H9 (cell line): ENCODE data around the gene HECTD1. TPM values are rescaled to one million over a fixed set of nuclear protein-coding genes. Genes with fewer than 3 reads are reported as not detected.

Experiments
- DNase-seq: peaks from one replicate; pipeline ENCODE4 v3.0.0-alpha.2; 2017
- H2AFZ ChIP-seq: one replicate; pipeline ENCODE4 v1.6.1; 2013; ENCODE audit warnings: mild to moderate bottlenecking, low read length, control low read depth, moderate library complexity
- H2AK5ac ChIP-seq: 2 replicates; pipeline ENCODE4 v1.6.1; 2013; ENCODE audit warnings: low read length, control low read depth, mixed read lengths; ENCODE audit not compliant: insufficient read length
- H2BK120ac ChIP-seq: one replicate; pipeline ENCODE4 v1.6.1; 2013; ENCODE audit warnings: low read depth, mild to moderate bottlenecking, low read length, control low read depth, inconsistent platforms; ENCODE audit not compliant: poor library complexity, severe bottlenecking
- H2BK12ac ChIP-seq: 2 replicates; pipeline ENCODE4 v1.6.1; 2013; ENCODE audit warnings: low read length, control low read depth, mixed read lengths, low read depth; ENCODE audit not compliant: insufficient read length
- H2BK15ac ChIP-seq: 2 replicates; pipeline ENCODE4 v1.6.1; 2013; ENCODE audit warnings: low read depth, low read length, control low read depth
- H2BK20ac ChIP-seq: one replicate; pipeline ENCODE4 v1.6.1; 2013; ENCODE audit warnings: low read depth, mild to moderate bottlenecking, low read length, control low read depth, inconsistent platforms; ENCODE audit not compliant: poor library complexity, severe bottlenecking
- H2BK5ac ChIP-seq: 2 replicates; pipeline ENCODE4 v1.6.1; 2013; ENCODE audit warnings: low read length, control low read depth, mixed read lengths; ENCODE audit not compliant: insufficient read length
- H3K14ac ChIP-seq: 2 replicates; pipeline ENCODE4 v1.6.1; 2013; ENCODE audit warnings: low read length, control low read depth; ENCODE audit not compliant: insufficient read depth
- H3K18ac ChIP-seq: 2 replicates; pipeline ENCODE4 v1.6.1; 2013; ENCODE audit warnings: low read depth, mild to moderate bottlenecking, mixed read lengths, low read length, control low read depth; ENCODE audit not compliant: insufficient read length
- H3K23ac ChIP-seq: 2 replicates; pipeline ENCODE4 v1.6.1; 2013; ENCODE audit warnings: low read length, control low read depth, mixed read lengths, low read depth; ENCODE audit not compliant: insufficient read length
- H3K23me2 ChIP-seq: 2 replicates; pipeline ENCODE4 v1.6.1; 2013; ENCODE audit warnings: low read depth, mild to moderate bottlenecking, mixed read lengths, low read length, control low read depth; ENCODE audit not compliant: insufficient read length, poor library complexity, severe bottlenecking
- H3K27ac ChIP-seq: 2 replicates; pipeline ENCODE4 v1.5.1; 2013; ENCODE audit warnings: low read length, control low read depth, mixed read lengths, low read depth; ENCODE audit not compliant: insufficient read length
- H3K27me3 ChIP-seq: 2 replicates; pipeline ENCODE4 v1.6.1; 2013; ENCODE audit warnings: low read length, control low read depth, inconsistent platforms; ENCODE audit not compliant: insufficient read depth
- H3K4ac ChIP-seq: 2 replicates; pipeline ENCODE4 v1.6.1; 2013; ENCODE audit warnings: low read depth, mild to moderate bottlenecking, control low read depth, inconsistent platforms, low read length, moderate library complexity
- H3K4me1 ChIP-seq: 2 replicates; pipeline ENCODE4 v1.6.1; 2013; ENCODE audit warnings: low read length, control low read depth, inconsistent platforms; ENCODE audit not compliant: insufficient read depth
- H3K4me2 ChIP-seq: 2 replicates; pipeline ENCODE4 v1.6.1; 2013; ENCODE audit warnings: low read length, control low read depth, mixed read lengths; ENCODE audit not compliant: insufficient read length, insufficient read depth
- H3K56ac ChIP-seq: 2 replicates; pipeline ENCODE4 v1.6.1; 2013; ENCODE audit warnings: low read depth, mild to moderate bottlenecking, mixed read lengths, low read length, control low read depth; ENCODE audit not compliant: insufficient read length
- H3K79me1 ChIP-seq: 2 replicates; pipeline ENCODE4 v1.6.1; 2013; ENCODE audit warnings: low read depth, mild to moderate bottlenecking, moderate library complexity, low read length, control low read depth, inconsistent platforms; ENCODE audit not compliant: insufficient read depth, poor library complexity, severe bottlenecking
- H3K79me2 ChIP-seq: 2 replicates; pipeline ENCODE4 v1.6.1; 2013; ENCODE audit warnings: low read length, control low read depth, inconsistent platforms; ENCODE audit not compliant: insufficient read depth
- H3K9ac ChIP-seq: 2 replicates; pipeline ENCODE4 v1.6.1; 2013; ENCODE audit warnings: low read length, control low read depth, mixed read lengths; ENCODE audit not compliant: insufficient read length; ENCODE audit errors: extremely low read depth
- H3K9me3 ChIP-seq: one replicate; pipeline ENCODE4 v1.6.1; 2013; ENCODE audit warnings: low read depth, low read length, inconsistent platforms; ENCODE audit not compliant: control insufficient read depth
- H3T11ph ChIP-seq: one replicate; pipeline ENCODE4 v1.6.1; 2013; ENCODE audit warnings: mild to moderate bottlenecking, low read length, control low read depth, inconsistent platforms
- H4K20me1 ChIP-seq: one replicate; pipeline ENCODE4 v1.6.1; 2013; ENCODE audit not compliant: control insufficient read depth, insufficient read length, insufficient read depth
- H4K5ac ChIP-seq: 2 replicates; pipeline ENCODE4 v1.6.1; 2013; ENCODE audit warnings: low read depth, mild to moderate bottlenecking, mixed read lengths, low read length, control low read depth; ENCODE audit not compliant: insufficient read length
- H4K8ac ChIP-seq: replicated peaks from 2 replicates; pipeline ENCODE4 v1.6.1; 2013; ENCODE audit warnings: low read length, control low read depth, mixed read lengths, low read depth; ENCODE audit not compliant: insufficient read length
- H4K91ac ChIP-seq: 2 replicates; pipeline ENCODE4 v1.6.1; 2013; ENCODE audit warnings: low read depth, mild to moderate bottlenecking, moderate library complexity, mixed read lengths, low read length, control low read depth; ENCODE audit not compliant: insufficient read length
- H3K27ac Mint-ChIP-seq, 3 experiments: 2 replicates in 2 of 3; 3 replicates in 1 of 3; pipeline ENCODE4 v1.8.0; 2020 to 2021; ENCODE audit warnings: mixed read lengths in 3 of 3, mild to moderate bottlenecking in 1 of 3, moderate library complexity in 1 of 3
- H3K27me3 Mint-ChIP-seq: 2 replicates; pipeline ENCODE4 v1.8.0; 2021; ENCODE audit warnings: low read depth, mild to moderate bottlenecking, moderate library complexity, mixed read lengths
- H3K36me3 Mint-ChIP-seq, 3 experiments: 2 replicates in 2 of 3; 3 replicates in 1 of 3; pipeline ENCODE4 v1.8.0; 2020 to 2021; ENCODE audit warnings: low read depth in 3 of 3, mixed read lengths in 3 of 3; ENCODE audit not compliant: insufficient read depth in 1 of 3
- H3K4me1 Mint-ChIP-seq, 2 experiments: 2 replicates each; pipeline ENCODE4 v1.8.0; 2020; ENCODE audit warnings: mixed read lengths in 2 of 2
- H3K4me3 Mint-ChIP-seq, 2 experiments: 2 replicates in 1 of 2; 3 replicates in 1 of 2; pipeline ENCODE4 v1.8.0; 2020 to 2021; ENCODE audit warnings: mild to moderate bottlenecking in 2 of 2, mixed read lengths in 2 of 2, moderate library complexity in 1 of 2
- H3K9me3 Mint-ChIP-seq, 2 experiments: 2 replicates in 1 of 2; 3 replicates in 1 of 2; pipeline ENCODE4 v1.8.0; 2020; ENCODE audit warnings: mild to moderate bottlenecking in 2 of 2, mixed read lengths in 2 of 2, moderate library complexity in 1 of 2
- CTCF ChIP-seq: fragments of 200-600 bp; sonication (generic); conservative IDR thresholded peaks from 3 replicates; pipeline ENCODE4 v1.8.0; 2021; ENCODE audit warnings: antibody characterized with exemption, mild to moderate bottlenecking
- WGBS: extraction: QIAGEN DNeasy Blood & Tissue Kit; methylation state at CpG from one replicate; pipeline ENCODE4 v1.1.7; 2013; ENCODE audit warnings: missing lambda C conversion rate, low lambda C conversion rate, mixed read lengths; ENCODE audit not compliant: insufficient read length; ENCODE audit errors: extremely low coverage; 5-methylcytosine and 5-hydroxymethylcytosine counted together
- total RNA-seq: library from RNA; stranded (reverse); gene quantifications from 2 replicates; pipeline ENCODE4 v1.2.1, GENCODE V29; 2021

The HECTD1 gene
- total RNA-seq, 1 experiment from 2014 or later: 135 TPM

- no peak for TF ChIP-seq CTCF
- Histone ChIP-seq H2AFZ (no peak overlapping the region), H4K20me1 (no peaks in the 10 kb centered on the region), H3T11ph (no peak overlapping the region), H3K4me1 (peaks cover 3% of the 10 kb centered on the region; the same call in 1 of the 2 replicates), H3K27me3 (no peaks in the 10 kb centered on the region), H3K4ac (no peak overlapping the region), H2BK5ac (no peak overlapping the region), H2BK20ac (no peak overlapping the region), H2BK12ac (no peak overlapping the region), H3K56ac (no peak overlapping the region), H3K14ac (no peak overlapping the region), H3K9ac (no peak overlapping the region), H2BK120ac (no peak overlapping the region), H2AK5ac (no peak overlapping the region), H4K8ac (no peak overlapping the region), H4K91ac (no peak overlapping the region), H3K79me1 (no peaks in the 10 kb centered on the region), H3K18ac (no peak overlapping the region), H3K23me2 (no peaks in the 10 kb centered on the region), H3K9me3 (no peaks in the 10 kb centered on the region), H3K79me2 (no peaks in the 10 kb centered on the region), H3K4me2 (no peak overlapping the region), H3K23ac (no peak overlapping the region), H4K5ac (no peak overlapping the region), H2BK15ac (no peak overlapping the region), H3K27ac (peak overlapping the region; percentile 43)
- no peak for DNase-seq
- peak overlapping the region; percentile 89 to 97 (median 96); a peak in 4 of 7 replicates for H3K27ac Mint-ChIP-seq
- peaks cover 18 to 19% of the 10 kb centered on the region in 2 experiments for H3K4me1 Mint-ChIP-seq
- H3K36me3 Mint-ChIP-seq: no peaks in the 10 kb centered on the region
- no peak overlapping the region for H3K4me3 Mint-ChIP-seq
- no peaks in the 10 kb centered on the region for H3K27me3 Mint-ChIP-seq
- H3K9me3 Mint-ChIP-seq: no peaks in the 10 kb centered on the region
- WGBS: no CpG with 5 or more reads among the region's 6 CpGs
These were observed 147.2 kb downstream of the HECTD1 start for GRCh38 chr14:31060253-31060875.
